ENCODE measurements around the gene DRD4. TPM values are rescaled to one million over a fixed set of nuclear protein-coding genes. Genes with fewer than 3 reads are reported as not detected.
A peak's percentile ranks its signal among the peaks of the same experiment; 100 is the strongest.

Gene DRD4
- polyA plus RNA-seq, 4 donors: 0.51 to 1.4 (median 1.1) TPM

DNA sequence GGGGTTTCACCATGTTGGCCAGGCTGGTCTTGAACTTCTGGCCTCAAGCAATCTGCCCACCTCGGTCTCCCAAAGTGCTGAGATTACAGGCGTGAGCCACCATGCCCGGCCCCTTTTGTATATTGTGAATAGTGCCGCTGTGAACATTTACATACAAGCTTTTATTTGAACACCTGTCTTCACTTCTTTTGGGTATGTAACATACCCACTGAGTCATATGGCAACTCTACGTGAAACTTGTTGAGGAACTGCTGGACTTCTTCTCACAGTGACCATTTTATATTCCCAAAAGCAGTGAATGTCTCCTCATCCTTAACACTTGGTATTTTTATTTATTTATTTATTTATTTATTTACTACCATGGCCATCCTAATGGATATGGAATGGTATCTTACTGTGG lies 6.2 kb upstream of the DRD4 start:
- no peak for DNase-seq
- peaks cover 0 to 3% of the 10 kb centered on the region in 2 donors for H3K9me3 ChIP-seq (ENCODE audit: control insufficient read depth in 2 of 2, insufficient read depth in 1 of 2, low read depth in 1 of 2, low read length in 1 of 2)
- no peak for FAIRE-seq
- no peak overlapping the region for H3K27ac ChIP-seq (ENCODE audit: low read depth in 1 of 3, low read length in 2 of 3)
- peaks cover 0 to 4% (median 0%) of the 10 kb centered on the region in 3 donors for H3K36me3 ChIP-seq (ENCODE audit: control insufficient read depth in 3 of 3, insufficient read depth in 2 of 3, low read depth in 1 of 3, low read length in 3 of 3)
- H3K4me1 ChIP-seq (ENCODE audit: control insufficient read depth in 3 of 3, insufficient read depth in 2 of 3, low read depth in 1 of 3, low read length in 2 of 3): peaks cover 0 to 7% (median 0%) of the 10 kb centered on the region in 3 donors
- H3K4me3 ChIP-seq (ENCODE audit: low read depth in 1 of 3, low read length in 3 of 3): no peak overlapping the region
- 84 to 88% (median 87%) methylated on average over 5 of the region's 5 CpGs for WGBS, 3 donors
- peaks cover 0 to 8% (median 0%) of the 10 kb centered on the region in 3 donors for H3K27me3 ChIP-seq (ENCODE audit: control insufficient read depth in 3 of 3, insufficient read depth in 3 of 3, low read length in 3 of 3)

GRCh38 chr11:635945-636510 lies 1.0 kb upstream of the DRD4 start:
- Histone ChIP-seq H3K27me3 (ENCODE audit: control insufficient read depth in 3 of 3, insufficient read depth in 3 of 3, low read length in 3 of 3) (peaks cover 0 to 49% (median 20%) of the 10 kb centered on the region in 3 donors), H3K27ac (ENCODE audit: low read depth in 1 of 3, low read length in 2 of 3) (no peak overlapping the region), H3K4me3 (ENCODE audit: low read depth in 1 of 3, low read length in 3 of 3) (no peak overlapping the region), H3K4me1 (ENCODE audit: control insufficient read depth in 3 of 3, insufficient read depth in 2 of 3, low read depth in 1 of 3, low read length in 2 of 3) (peaks cover 0 to 25% (median 4%) of the 10 kb centered on the region in 3 donors), H3K9me3 (ENCODE audit: control insufficient read depth in 2 of 2, insufficient read depth in 1 of 2, low read depth in 1 of 2, low read length in 1 of 2) (peaks cover 0 to 4% of the 10 kb centered on the region in 2 donors), H3K36me3 (ENCODE audit: control insufficient read depth in 3 of 3, insufficient read depth in 2 of 3, low read depth in 1 of 3, low read length in 3 of 3) (peaks cover 0 to 10% (median 0%) of the 10 kb centered on the region in 3 donors)
- no peak for DNase-seq
- WGBS, 3 donors: 37 to 63% (median 40%) methylated on average over 22 of the region's 22 CpGs
- FAIRE-seq: no peak

- peaks cover 0 to 22% (median 0%) of the 10 kb centered on the region in 3 donors for H3K36me3 ChIP-seq (ENCODE audit: control insufficient read depth in 3 of 3, insufficient read depth in 2 of 3, low read depth in 1 of 3, low read length in 3 of 3)
- H3K4me3 ChIP-seq (ENCODE audit: low read depth in 1 of 3, low read length in 3 of 3): peak overlapping the region in 1 of 3 donors; percentile 41
- FAIRE-seq (no peak), DNase-seq (no peak)
- no peak overlapping the region for H3K27ac ChIP-seq (ENCODE audit: low read depth in 1 of 3, low read length in 2 of 3)
- H3K27me3 ChIP-seq (ENCODE audit: control insufficient read depth in 3 of 3, insufficient read depth in 3 of 3, low read length in 3 of 3): peaks cover 0 to 49% (median 20%) of the 10 kb centered on the region in 3 donors
- peaks cover 0 to 25% (median 4%) of the 10 kb centered on the region in 3 donors for H3K4me1 ChIP-seq (ENCODE audit: control insufficient read depth in 3 of 3, insufficient read depth in 2 of 3, low read depth in 1 of 3, low read length in 2 of 3)
- 2 to 3% (median 2%) methylated on average over 13 to 34 of the region's 34 CpGs for WGBS, 3 donors
- peaks cover 0 to 4% of the 10 kb centered on the region in 2 donors for H3K9me3 ChIP-seq (ENCODE audit: control insufficient read depth in 2 of 2, insufficient read depth in 1 of 2, low read depth in 1 of 2, low read length in 1 of 2)
Measured at GRCh38 chr11:637333-637592, 194 bp downstream of the DRD4 start.

DNA sequence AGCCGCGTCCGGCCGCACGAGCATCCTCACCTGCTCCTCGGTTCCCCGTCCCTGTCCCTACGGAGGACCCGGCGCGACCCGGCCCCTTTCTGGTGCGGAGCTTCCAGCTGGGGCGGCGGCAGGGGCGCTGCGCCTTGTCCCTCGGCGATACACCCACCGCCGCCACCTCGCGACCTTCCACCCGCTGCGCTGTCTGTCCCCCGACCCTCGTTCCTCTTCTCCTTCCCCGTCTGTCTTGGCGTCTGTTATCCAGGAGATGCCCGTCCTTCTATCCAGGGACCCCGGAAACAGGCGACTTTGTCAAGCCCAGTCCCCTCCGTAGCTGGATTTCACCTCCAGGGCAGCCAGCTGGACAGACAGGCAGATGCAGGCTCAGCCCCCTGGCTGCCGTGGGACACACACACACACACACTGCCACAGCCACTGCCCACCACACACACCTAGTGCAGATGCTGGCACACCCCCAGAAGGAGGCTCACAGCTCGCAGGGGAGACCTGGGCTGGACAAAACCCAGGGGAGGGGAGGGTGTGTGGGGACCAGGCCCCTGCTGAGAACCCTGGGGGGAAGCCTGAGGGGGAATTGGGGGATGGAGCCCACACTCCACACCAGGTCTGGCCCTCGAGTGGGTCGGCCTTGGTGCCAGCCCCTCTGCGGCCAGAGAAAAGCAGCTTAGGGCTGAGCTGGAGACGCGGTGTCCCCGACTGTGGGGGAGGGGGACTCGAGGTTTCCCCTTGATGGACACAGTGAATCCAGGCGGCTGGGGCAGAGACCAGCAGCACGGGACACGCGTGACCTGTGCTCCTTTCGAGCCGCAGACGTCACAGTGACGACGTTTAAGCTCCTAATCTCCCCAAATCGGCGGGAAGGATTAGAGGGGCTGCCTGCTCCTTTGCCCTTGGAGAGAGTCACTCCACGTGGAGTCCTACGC lies 788 bp downstream of the DRD4 start:
- Histone ChIP-seq H3K9me3 (ENCODE audit: control insufficient read depth in 2 of 2, insufficient read depth in 1 of 2, low read depth in 1 of 2, low read length in 1 of 2) (peaks cover 0 to 4% of the 10 kb centered on the region in 2 donors), H3K4me3 (ENCODE audit: low read depth in 1 of 3, low read length in 3 of 3) (peak overlapping the region in 1 of 3 donors; percentile 41), H3K4me1 (ENCODE audit: control insufficient read depth in 3 of 3, insufficient read depth in 2 of 3, low read depth in 1 of 3, low read length in 2 of 3) (peaks cover 0 to 25% (median 4%) of the 10 kb centered on the region in 3 donors), H3K36me3 (ENCODE audit: control insufficient read depth in 3 of 3, insufficient read depth in 2 of 3, low read depth in 1 of 3, low read length in 3 of 3) (peaks cover 0 to 25% (median 0%) of the 10 kb centered on the region in 3 donors), H3K27ac (ENCODE audit: low read depth in 1 of 3, low read length in 2 of 3) (no peak overlapping the region), H3K27me3 (ENCODE audit: control insufficient read depth in 3 of 3, insufficient read depth in 3 of 3, low read length in 3 of 3) (peaks cover 0 to 49% (median 20%) of the 10 kb centered on the region in 3 donors)
- DNase-seq (no peak), FAIRE-seq (no peak)
- WGBS, 3 donors: 30 to 45% (median 37%) methylated on average over 49 to 55 of the region's 55 CpGs

- Histone ChIP-seq H3K27ac (ENCODE audit: low read depth in 1 of 3, low read length in 2 of 3) (no peak overlapping the region), H3K4me3 (ENCODE audit: low read depth in 1 of 3, low read length in 3 of 3) (no peak overlapping the region), H3K27me3 (ENCODE audit: control insufficient read depth in 3 of 3, insufficient read depth in 3 of 3, low read length in 3 of 3) (peaks cover 0 to 49% (median 20%) of the 10 kb centered on the region in 3 donors), H3K4me1 (ENCODE audit: control insufficient read depth in 3 of 3, insufficient read depth in 2 of 3, low read depth in 1 of 3, low read length in 2 of 3) (peaks cover 0 to 25% (median 4%) of the 10 kb centered on the region in 3 donors), H3K36me3 (ENCODE audit: control insufficient read depth in 3 of 3, insufficient read depth in 2 of 3, low read depth in 1 of 3, low read length in 3 of 3) (peaks cover 0 to 34% (median 0%) of the 10 kb centered on the region in 3 donors), H3K9me3 (ENCODE audit: control insufficient read depth in 2 of 2, insufficient read depth in 1 of 2, low read depth in 1 of 2, low read length in 1 of 2) (peaks cover 0 to 4% of the 10 kb centered on the region in 2 donors)
- FAIRE-seq (no peak), DNase-seq (no peak)
- 54 to 77% (median 76%) methylated on average over 28 of the region's 28 CpGs for WGBS, 3 donors
Measured at GRCh38 chr11:638631-639331, 1.7 kb downstream of the DRD4 start.

- H3K27me3 ChIP-seq (ENCODE audit: control insufficient read depth in 3 of 3, insufficient read depth in 3 of 3, low read length in 3 of 3): peaks cover 0 to 49% (median 20%) of the 10 kb centered on the region in 3 donors
- peaks cover 0 to 4% of the 10 kb centered on the region in 2 donors for H3K9me3 ChIP-seq (ENCODE audit: control insufficient read depth in 2 of 2, insufficient read depth in 1 of 2, low read depth in 1 of 2, low read length in 1 of 2)
- WGBS, 3 donors: 9 to 30% (median 11%) methylated on average over 44 to 80 of the region's 80 CpGs
- FAIRE-seq (no peak), DNase-seq (peak in 1 of 2 donors; percentile 46)
- H3K4me1 ChIP-seq (ENCODE audit: control insufficient read depth in 3 of 3, insufficient read depth in 2 of 3, low read depth in 1 of 3, low read length in 2 of 3): peaks cover 0 to 25% (median 4%) of the 10 kb centered on the region in 3 donors
- H3K4me3 ChIP-seq (ENCODE audit: low read depth in 1 of 3, low read length in 3 of 3): peak overlapping the region in 1 of 3 donors; percentile 31
- no peak overlapping the region for H3K27ac ChIP-seq (ENCODE audit: low read depth in 1 of 3, low read length in 2 of 3)
- H3K36me3 ChIP-seq (ENCODE audit: control insufficient read depth in 3 of 3, insufficient read depth in 2 of 3, low read depth in 1 of 3, low read length in 3 of 3): peaks cover 0 to 40% (median 0%) of the 10 kb centered on the region in 3 donors
Measured at GRCh38 chr11:639332-639955, 2.4 kb downstream of the DRD4 start.

DNA sequence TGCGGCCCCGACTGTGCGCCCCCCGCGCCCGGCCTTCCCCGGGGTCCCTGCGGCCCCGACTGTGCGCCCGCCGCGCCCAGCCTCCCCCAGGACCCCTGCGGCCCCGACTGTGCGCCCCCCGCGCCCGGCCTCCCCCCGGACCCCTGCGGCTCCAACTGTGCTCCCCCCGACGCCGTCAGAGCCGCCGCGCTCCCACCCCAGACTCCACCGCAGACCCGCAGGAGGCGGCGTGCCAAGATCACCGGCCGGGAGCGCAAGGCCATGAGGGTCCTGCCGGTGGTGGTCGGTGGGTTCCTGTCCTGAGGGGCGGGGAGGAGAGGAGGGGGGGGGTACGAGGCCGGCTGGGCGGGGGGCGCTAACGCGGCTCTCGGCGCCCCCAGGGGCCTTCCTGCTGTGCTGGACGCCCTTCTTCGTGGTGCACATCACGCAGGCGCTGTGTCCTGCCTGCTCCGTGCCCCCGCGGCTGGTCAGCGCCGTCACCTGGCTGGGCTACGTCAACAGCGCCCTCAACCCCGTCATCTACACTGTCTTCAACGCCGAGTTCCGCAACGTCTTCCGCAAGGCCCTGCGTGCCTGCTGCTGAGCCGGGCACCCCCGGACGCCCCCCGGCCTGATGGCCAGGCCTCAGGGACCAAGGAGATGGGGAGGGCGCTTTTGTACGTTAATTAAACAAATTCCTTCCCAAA lies 3.1 kb downstream of the DRD4 start:
- H3K27me3 ChIP-seq (ENCODE audit: control insufficient read depth in 3 of 3, insufficient read depth in 3 of 3, low read length in 3 of 3): peaks cover 0 to 45% (median 20%) of the 10 kb centered on the region in 3 donors
- DNase-seq (no peak), FAIRE-seq (no peak)
- H3K27ac ChIP-seq (ENCODE audit: low read depth in 1 of 3, low read length in 2 of 3): no peak overlapping the region
- no peak overlapping the region for H3K4me3 ChIP-seq (ENCODE audit: low read depth in 1 of 3, low read length in 3 of 3)
- peaks cover 0 to 25% (median 4%) of the 10 kb centered on the region in 3 donors for H3K4me1 ChIP-seq (ENCODE audit: control insufficient read depth in 3 of 3, insufficient read depth in 2 of 3, low read depth in 1 of 3, low read length in 2 of 3)
- 31 to 72% (median 69%) methylated on average over 19 to 69 of the region's 69 CpGs for WGBS, 3 donors
- peaks cover 0 to 42% (median 0%) of the 10 kb centered on the region in 3 donors for H3K36me3 ChIP-seq (ENCODE audit: control insufficient read depth in 3 of 3, insufficient read depth in 2 of 3, low read depth in 1 of 3, low read length in 3 of 3)
- H3K9me3 ChIP-seq (ENCODE audit: control insufficient read depth in 2 of 2, insufficient read depth in 1 of 2, low read depth in 1 of 2, low read length in 1 of 2): peaks cover 0 to 4% of the 10 kb centered on the region in 2 donors
